Fibroblast of pulmonary artery (primary cell): Measurements from ENCODE around the gene MBOAT1.

Experiments used
- DNase-seq: peaks from one replicate; pipeline ENCODE4 v3.0.0-alpha.2; 2010; ENCODE audit warnings: low read depth
- H3K4me3 ChIP-seq: replicated peaks from 2 replicates; pipeline ENCODE4 v1.5.1; 2011; ENCODE audit warnings: low read depth, mild to moderate bottlenecking, control low read depth, low read length, moderate library complexity
- CTCF ChIP-seq: IDR thresholded peaks from 2 replicates; pipeline ENCODE4 v1.5.1; 2011; ENCODE audit warnings: mild to moderate bottlenecking, control low read depth, low read length, inconsistent platforms; ENCODE audit errors: missing control alignments

Gene MBOAT1

GRCh38 chr6:20198156-20198774 lies 14.0 kb downstream of the MBOAT1 start:
- no peak for TF ChIP-seq CTCF
- no peak overlapping the region for H3K4me3 ChIP-seq
- no peak for DNase-seq

GRCh38 chr6:20197251-20197650 lies 15.0 kb downstream of the MBOAT1 start:
- no peak for DNase-seq
- H3K4me3 ChIP-seq, result no peak overlapping the region
- no peak for TF ChIP-seq CTCF

- no peak for TF ChIP-seq CTCF
- no peak for DNase-seq
- H3K4me3 ChIP-seq, result no peak overlapping the region
These were observed 19.6 kb downstream of the MBOAT1 start for GRCh38 chr6:20192625-20193024.

- no peak for DNase-seq
- TF ChIP-seq CTCF, result no peak
- H3K4me3 ChIP-seq, result no peak overlapping the region
These were observed 20.3 kb downstream of the MBOAT1 start for GRCh38 chr6:20191992-20192391.

- no peak overlapping the region for H3K4me3 ChIP-seq
- no peak for DNase-seq
- no peak for TF ChIP-seq CTCF
These were observed 23.6 kb downstream of the MBOAT1 start for GRCh38 chr6:20188630-20189075.

- no peak for DNase-seq
- TF ChIP-seq CTCF, result no peak
- H3K4me3 ChIP-seq, result no peak overlapping the region
These were observed 25.3 kb downstream of the MBOAT1 start for GRCh38 chr6:20186981-20187380.

GRCh38 chr6:20183706-20184105 lies 28.6 kb downstream of the MBOAT1 start:
- H3K4me3 ChIP-seq, result no peak overlapping the region
- no peak for TF ChIP-seq CTCF
- DNase-seq, result no peak
